M059J (cell line): Measurements from ENCODE around the gene C5orf63. TPM values are rescaled to one million over a fixed set of nuclear protein-coding genes. Genes with fewer than 3 reads are reported as not detected.
A peak's percentile ranks its signal among the peaks of the same experiment; 100 is the strongest.
"Not testable (repeated sequence)": the region's sequence is repeated elsewhere in the genome, so short reads cannot be mapped to it uniquely, and the experiment has no call there.

Source experiments
- DNase-seq: peaks from one replicate; pipeline ENCODE4 v3.0.0-alpha.2; 2012; ENCODE audit warnings: low read depth
- total RNA-seq: library from RNA; depleted of rRNA; stranded (reverse); fragments of >200 nt; shearing (Covaris generic); gene quantifications from 2 replicates; pipeline ENCODE4 v1.2.3, GENCODE V29; 2014; rRNA removed

C5orf63 gene
- total RNA-seq = 1.7 and 2.6 TPM in 2 replicates

GRCh38 chr5:127072861-127073846, at the start of gene C5orf63:
TSS of gene C5orf63 (minus strand) at chr5:127073502. CDS start at chr5:127058995, 14,507 bp downstream.
- DNase-seq = peak; percentile 34

GRCh38 chr5:127112347-127112864, 39.1 kb upstream of the C5orf63 start:
- no peak for DNase-seq

GRCh38 chr5:127111112-127111511, 37.8 kb upstream of the C5orf63 start:
- DNase-seq = no peak

- not testable (repeated sequence) for DNase-seq
These were observed 35.4 kb upstream of the C5orf63 start for GRCh38 chr5:127108624-127109260.

- DNase-seq = no peak
These were observed 28.6 kb upstream of the C5orf63 start for GRCh38 chr5:127101935-127102334.

GRCh38 chr5:127101533-127101932, 28.2 kb upstream of the C5orf63 start:
- no peak for DNase-seq

GRCh38 chr5:127098241-127098640, 24.9 kb upstream of the C5orf63 start:
- no peak for DNase-seq

- DNase-seq = peak; percentile 45
These were observed 24.0 kb upstream of the C5orf63 start for GRCh38 chr5:127097278-127097677.

- DNase-seq = no peak
These were observed 23.2 kb upstream of the C5orf63 start for GRCh38 chr5:127096328-127096993.

- no peak for DNase-seq
These were observed 21.0 kb upstream of the C5orf63 start for GRCh38 chr5:127094161-127094814.

- DNase-seq = peak; percentile 60
These were observed 19.4 kb upstream of the C5orf63 start for GRCh38 chr5:127092690-127093089.

GRCh38 chr5:127089191-127089590, 15.9 kb upstream of the C5orf63 start:
- no peak for DNase-seq

GRCh38 chr5:127088251-127088650, 14.9 kb upstream of the C5orf63 start:
- DNase-seq = peak; percentile 81

GRCh38 chr5:127086589-127086988, 13.3 kb upstream of the C5orf63 start:
- DNase-seq = no peak

GRCh38 chr5:127085796-127086195, 12.5 kb upstream of the C5orf63 start:
- no peak for DNase-seq

GRCh38 chr5:127085371-127085770, 12.1 kb upstream of the C5orf63 start:
- no peak for DNase-seq

- DNase-seq = no peak
These were observed 11.4 kb upstream of the C5orf63 start for GRCh38 chr5:127084656-127085055.

GRCh38 chr5:127083711-127084110, 10.4 kb upstream of the C5orf63 start:
- DNase-seq = no peak

- no peak for DNase-seq
These were observed 6.7 kb upstream of the C5orf63 start for GRCh38 chr5:127079994-127080491.

- no peak for DNase-seq
These were observed 4.1 kb upstream of the C5orf63 start for GRCh38 chr5:127077366-127077765.
